Stimulated activated CD8-positive, alpha-beta memory T cell treated with anti-CD3 and anti-CD28 coated beads, Interleukin-12 subunit alpha, Interleukin-12 subunit beta, amount 100 ng/mL, for 4 hours (primary cell): ENCODE results near the gene KISS1R.

Experiments
- DNase-seq: peaks from one replicate; pipeline ENCODE4 v3.0.0-alpha.2; 2020; ENCODE audit warnings: low read depth

Gene KISS1R

DNA sequence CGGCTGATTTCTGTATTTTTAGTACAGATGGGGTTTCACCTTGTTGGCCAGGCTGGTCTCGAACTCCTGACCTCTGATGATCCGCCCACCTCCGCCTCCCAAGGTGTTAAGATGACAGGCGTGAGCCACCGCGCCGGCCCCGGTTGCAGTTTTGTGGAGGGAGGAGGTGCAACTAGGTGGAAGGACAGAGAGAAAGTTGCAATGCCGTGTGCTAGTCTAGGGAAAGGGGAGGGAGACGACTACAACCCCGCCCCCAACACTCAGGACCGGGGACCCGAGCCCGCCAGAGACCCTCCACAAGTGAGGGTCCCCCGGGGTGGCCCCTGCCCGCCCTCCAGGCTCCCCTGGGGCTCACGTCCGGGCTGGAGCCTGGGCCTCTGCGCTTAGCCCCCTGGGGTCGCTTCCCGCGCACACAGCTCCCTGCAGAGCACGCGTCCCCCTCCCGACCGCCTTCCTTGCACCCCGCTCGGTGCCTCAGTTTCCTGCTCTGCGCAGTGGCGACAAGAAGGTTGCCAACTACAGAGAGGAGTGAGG is 7.5 kb downstream of the KISS1R start:
- DNase-seq: no peak

DNA sequence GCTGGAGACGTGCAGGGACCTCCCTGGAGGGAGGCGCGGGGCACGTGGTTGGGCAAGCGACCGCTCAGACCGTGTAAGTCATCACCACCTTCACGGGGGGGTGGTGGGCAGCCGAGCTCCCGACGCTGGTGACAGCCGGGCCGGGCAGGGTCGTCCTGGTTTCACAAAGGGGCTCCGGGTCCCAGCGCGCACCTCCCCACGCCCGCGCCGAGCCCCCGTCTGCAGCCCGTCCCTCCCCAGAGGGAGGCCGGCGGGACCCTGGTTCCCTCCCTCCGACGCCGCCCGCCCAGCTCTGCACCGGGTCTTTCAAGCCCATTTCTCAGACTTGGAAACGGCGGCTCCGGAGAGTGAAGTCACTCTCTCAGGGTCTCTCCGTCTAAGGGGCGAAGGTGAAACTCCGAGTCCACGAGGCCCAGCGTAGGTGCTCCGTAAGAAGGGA is 8.0 kb downstream of the KISS1R start:
- no peak for DNase-seq

DNA sequence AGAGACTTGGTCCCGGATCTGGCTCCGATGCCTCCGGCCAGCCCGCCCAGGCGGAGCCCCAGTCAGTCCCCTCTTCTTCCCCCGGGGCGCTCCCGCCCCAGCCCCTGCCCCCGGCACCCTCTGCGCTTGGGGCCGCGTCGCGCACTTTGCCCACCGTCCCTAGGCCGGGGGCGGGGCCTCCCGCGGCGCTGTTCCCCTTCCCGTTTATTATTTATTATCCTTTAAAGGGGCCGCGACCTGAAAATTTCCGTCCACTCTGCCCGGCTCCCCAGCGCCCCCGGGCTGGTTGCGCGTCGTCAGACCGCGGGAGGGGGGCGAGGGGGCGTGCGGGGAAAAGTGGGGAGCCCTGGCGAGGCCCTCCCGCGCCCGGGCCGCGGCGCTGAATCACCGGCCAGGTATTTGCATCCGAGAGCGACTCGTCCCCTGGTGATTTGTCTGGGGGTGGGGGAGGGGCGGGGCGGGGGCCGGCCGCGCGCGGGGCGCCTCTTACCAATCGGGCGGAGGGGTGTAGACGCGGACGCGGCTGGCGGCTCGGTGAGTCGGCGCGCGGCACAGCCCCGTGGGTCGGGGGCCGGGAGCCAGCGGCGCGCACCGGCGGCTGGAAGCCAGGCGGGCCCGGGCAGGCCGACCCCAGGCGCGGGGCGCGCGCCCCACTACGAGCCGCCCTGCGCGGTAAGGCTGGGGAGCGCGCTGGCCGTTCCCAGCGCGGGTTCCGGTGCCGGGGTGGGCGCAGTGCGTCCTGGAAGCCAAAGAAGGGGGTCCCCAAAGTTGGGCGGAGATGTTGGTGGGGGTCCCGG is 8.6 kb downstream of the KISS1R start, which contains the start of gene ARID3A:
Gene ARID3A (plus strand): TSS at position 510 of the 797 bp plus-strand sequence. CDS start 3,494 bp downstream, outside the sequence.
- DNase-seq: peak; percentile 69

DNA sequence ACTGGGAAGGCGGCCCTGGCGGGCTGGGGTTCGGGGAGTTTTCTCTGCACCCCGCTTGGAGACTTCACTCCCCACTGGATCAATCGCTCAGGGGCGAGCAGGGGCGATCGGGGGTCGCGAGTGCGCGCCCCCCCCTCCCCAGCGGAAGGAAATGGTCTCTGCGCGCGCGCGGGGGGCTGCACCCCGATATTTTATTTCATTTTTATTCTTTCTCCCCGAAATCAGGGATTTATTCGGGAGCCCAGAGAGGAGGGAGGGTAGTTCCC is 9.1 kb downstream of the KISS1R start:
- DNase-seq: no peak

DNA sequence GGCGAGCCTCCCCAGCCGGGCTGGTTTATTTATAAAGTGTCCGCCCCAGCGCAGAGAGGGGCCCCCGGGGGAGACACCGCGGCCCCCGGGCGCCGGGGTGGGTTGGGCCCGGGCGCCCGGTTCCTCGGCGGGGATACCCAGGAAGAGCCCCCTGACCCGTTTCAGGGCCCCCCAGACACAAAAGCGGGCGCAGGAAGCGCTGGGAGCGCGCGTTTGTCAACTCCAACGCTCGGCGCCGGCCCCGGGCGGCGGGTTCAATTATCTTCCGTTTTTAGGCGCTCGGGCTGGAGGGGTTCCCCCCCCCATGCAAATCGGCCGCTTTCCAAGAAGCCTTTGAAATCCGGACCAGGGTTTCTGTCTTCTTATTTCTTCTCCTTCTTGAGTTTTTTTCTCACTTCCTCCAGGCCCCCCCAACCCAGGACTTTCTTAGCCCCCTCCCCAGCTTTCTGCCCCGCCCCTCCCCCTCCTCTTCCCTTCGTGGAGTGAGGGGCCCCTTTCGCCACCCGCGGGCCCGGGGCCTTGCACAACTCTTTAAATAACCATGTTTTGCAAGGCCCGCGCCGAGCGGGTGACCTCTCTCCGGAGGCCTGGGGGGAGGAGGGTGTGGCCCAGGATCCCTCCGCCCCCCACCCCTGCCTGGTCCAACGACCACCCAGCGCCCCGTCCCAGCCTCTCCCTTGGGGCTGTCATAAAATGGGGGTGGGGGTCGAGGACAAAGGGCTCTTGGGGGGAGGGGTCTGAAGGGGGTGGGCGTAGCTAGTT is 9.6 kb downstream of the KISS1R start:
- DNase-seq: no peak

DNA sequence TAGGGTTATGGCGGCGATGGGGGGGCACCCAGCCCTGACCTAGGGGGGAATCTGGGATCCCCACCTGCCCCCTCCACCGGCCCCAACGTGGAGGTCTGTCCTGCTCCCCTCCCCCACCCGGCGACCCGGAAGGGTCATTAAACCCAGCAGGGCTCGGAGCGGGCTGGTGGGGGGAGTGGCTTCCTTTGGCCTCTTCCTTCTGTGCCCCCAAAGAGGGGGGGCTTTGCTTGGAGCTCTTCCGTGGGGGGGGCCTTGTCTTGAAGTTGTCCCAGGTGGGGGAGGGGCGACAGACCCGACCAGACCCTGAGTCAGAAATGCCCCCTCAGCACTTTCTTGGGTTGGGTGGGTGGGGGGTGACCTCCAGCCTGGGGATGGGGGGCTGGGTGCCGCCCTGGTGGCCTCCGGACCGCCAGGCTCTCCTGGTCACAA is 10.2 kb downstream of the KISS1R start:
- no peak for DNase-seq

DNA sequence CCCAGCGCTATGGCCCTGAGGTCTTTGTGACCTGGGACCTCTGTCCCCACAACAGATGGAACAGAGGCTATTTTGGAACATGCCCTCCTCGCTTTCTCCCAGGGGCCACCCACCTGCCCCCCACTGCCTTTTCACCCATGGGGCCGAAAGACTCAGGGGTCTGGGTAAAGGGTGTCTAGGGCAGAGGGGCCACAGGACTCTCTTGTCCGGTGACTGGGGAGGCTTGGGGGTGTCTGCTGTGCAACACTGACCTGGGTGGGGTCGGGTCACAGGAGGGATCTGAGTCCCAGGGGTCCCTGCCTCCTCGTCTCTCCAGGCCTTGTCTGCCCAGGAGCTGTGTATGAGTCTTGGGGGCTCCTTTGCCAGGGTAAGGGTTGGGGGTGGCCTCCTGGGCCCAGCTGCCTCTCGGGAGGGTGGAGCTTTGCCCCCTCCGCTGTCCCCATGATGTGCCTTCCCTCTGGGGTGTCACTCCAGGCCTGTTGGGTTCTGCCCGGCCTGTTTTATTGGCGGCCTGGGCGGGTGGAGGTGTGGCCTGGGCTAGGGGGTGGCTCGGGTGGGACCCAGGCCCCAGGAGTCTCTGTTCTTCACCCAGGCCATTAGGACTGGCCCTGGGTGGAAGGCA is 10.8 kb downstream of the KISS1R start:
- DNase-seq: no peak

DNA sequence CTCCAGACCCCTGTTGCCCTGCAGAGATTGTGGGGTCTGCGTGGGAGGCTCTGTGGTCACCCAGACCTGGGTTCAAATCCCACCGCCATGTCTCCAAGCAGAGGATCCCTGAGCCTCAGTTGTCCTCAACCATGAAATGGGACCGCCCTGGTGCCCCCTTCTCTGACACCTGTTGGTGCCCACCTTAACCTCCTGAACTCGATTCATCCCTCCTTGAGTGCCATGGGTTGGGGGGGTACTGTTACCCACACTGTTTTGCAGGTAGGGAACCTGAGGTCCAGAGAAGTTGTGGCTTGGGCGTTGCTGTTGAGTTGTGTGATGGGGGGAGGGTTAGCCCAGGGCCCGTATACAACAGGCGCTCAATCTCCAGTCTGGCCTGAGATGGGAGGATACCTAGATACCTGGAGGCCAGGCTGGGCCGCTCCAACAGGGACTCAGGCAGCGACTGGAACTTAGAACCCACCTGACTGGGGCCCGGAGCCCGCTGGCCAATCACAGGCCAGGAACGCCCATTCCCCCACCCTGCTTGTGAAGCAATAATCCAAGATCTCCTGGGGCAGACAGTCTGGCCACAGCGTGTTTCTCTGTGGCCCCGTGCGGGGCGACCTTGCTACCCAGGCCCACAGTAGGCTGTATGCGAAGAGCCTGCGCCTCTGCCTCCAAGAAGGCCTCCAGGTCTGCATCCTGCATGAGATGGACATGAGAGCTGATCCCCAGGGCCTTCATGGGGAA is 11.5 kb downstream of the KISS1R start:
- DNase-seq: no peak

DNA sequence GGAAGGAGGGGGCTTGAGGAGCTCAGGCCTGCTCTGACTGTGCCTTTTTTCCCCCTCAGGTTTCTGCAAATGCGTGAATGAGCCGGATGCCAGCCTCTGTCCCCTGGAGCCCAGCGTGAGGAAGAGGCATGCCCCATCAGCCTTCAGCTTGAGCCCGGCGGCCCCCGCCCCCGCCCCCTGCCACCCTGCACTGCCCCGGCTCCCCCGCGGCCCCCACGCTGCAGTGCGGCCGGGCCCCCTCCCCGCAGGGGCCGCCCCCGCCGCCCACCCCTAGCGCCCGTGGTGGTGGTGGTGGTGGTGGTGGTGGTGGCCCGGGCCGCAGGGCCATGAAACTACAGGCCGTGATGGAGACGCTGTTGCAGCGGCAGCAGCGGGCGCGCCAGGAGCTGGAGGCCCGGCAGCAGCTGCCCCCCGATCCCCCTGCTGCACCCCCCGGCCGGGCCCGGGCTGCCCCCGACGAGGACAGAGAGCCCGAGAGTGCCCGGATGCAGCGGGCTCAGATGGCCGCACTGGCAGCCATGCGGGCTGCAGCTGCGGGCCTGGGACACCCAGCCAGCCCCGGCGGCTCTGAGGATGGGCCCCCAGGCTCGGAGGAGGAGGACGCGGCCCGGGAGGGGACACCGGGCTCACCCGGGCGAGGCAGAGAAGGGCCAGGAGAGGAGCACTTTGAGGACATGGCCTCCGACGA is 12.2 kb downstream of the KISS1R start:
- no peak for DNase-seq

DNA sequence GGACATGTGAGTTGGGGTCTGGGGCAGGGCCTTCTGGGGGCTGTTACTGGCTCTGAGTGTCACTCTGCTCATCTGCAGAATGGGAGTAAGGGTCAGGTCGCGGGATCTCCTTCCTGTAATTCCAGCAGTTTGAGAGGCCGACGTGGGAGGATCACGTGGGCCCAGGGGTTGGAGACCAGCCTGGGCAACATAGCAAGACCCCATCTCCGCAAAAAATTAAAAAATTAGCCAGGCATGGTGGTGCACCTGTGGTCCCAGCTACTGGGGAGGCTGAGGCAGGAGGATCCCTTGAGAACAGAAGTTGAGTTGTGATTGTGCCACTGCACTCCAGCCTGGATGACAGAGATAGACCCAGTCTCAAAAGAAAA is 12.7 kb downstream of the KISS1R start:
- DNase-seq: no peak

DNA sequence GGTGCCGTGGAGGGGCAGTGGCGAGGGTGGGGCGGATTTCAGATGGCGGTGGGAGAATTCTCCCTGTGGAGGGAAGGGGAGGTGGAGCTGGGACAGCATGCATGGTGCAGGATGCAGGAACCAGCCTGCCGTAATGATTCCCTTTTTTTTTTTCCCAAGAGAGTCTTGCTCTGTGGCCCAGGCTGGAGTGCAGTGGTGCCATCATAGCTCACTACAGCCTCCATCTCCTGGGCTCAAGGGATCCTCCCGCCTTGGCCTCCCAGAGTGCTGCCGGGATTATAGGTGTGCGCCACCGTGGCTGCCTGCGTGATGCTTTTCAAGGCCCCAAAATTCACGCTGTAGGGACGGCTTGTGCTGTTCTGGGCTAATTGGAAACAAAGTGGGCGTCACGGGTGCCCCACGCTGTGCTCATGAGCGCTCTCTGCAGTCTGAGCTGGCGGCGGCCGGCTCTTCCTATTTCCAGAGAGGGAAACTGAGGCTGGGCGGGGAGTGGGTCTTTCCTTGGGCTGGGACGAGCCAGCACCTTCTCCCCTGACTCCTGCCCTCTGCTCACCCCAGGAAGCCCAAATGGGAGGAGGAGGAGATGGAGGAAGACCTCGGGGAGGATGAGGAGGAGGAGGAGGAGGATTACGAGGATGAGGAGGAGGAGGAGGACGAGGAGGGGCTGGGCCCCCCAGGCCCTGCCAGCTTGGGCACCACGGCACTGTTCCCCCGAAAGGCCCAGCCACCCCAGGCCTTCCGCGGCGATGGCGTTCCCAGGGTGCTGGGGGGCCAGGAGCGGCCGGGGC is 14.9 kb downstream of the KISS1R start:
- no peak for DNase-seq

DNA sequence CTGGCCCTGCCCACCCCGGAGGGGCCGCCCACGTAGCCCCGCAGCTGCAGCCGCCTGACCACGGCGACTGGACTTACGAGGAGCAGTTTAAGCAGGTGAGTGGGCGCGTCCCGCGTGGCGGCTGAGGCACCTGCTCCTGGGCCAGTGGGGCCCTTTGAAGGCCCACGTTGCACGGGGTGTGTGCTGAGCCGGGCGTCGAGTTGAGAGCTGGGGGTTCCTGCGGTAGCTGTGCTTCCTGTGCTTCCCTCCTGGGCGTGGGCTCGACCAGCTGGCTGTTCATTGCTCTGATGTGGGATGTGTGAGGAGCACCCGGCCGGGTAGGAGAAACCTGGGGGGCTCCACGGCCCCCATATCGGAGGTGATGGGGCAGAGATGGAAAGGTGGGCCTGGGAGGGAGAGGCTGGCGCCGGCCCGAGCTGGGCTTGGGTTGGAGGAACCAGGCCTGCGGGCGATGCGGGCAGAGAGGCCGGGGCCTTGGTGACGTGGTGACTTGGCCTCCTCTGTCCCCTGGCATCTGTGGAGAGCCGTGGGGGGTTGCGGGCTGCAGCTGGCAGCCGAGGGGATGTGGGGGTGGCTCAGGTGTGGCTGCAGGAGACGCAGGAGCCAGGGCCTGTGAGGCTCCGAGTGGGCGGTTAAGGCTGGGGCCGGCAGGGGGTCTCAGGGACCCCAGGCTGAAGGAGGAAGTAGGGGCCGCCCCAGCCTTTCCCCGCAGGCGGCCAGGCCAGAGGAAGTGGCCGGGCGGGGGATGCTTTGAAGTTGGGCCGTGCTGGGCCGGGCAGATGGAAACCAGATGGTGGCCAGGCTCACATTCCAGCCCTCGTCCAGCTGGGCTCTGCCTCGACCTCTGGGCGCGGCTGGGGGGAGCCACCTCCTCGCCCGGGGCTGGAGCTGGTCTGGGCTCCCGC is 15.8 kb downstream of the KISS1R start:
- no peak for DNase-seq

DNA sequence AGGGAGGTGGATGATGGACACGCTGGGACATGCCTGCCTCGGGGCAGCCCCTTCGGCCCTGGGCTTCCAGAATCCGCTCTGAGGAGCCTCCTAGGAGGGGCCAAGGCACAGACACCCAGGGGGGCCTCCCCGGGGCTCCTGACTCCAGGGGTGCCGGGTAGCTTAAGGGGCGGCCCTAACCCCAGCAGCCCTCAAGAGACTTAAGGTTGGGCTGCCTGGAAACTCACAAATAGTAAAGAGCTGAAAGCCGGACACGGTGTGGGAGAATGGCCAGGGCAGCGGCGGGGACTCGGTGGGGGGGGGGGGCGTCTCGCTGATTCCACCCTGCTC is 16.4 kb downstream of the KISS1R start:
- DNase-seq: no peak

DNA sequence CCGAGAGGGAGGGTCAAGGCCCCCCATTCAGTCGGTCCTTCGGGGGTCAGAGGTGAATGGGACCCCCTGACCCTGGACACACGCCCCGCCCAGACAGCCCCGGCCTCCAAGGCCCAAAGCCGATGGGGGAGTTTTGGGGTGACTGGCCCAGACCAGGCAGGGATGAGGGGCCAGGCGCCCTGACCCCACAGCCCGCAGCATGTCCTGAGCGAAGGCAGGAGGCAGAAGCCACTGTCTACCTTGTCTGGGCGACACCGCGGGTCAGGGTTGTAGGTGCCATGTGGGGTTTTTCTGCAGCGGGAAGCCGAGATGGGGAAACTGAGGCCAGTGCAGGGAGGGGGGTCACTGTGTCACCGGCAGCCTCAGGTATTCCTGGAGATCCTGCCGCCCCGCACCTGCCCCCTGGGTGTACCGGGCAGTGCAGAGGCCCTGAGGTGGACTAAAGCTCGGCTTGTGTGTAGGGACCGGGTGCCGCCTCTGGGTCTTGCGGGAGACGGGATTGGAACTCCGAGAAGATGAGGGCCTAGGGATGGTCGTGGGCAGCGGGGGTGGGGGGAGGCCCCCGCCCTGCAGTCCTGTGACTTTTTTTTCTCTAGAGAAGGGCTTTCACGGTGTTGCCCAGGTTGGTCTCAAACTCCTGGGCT is 17.2 kb downstream of the KISS1R start:
- no peak for DNase-seq

DNA sequence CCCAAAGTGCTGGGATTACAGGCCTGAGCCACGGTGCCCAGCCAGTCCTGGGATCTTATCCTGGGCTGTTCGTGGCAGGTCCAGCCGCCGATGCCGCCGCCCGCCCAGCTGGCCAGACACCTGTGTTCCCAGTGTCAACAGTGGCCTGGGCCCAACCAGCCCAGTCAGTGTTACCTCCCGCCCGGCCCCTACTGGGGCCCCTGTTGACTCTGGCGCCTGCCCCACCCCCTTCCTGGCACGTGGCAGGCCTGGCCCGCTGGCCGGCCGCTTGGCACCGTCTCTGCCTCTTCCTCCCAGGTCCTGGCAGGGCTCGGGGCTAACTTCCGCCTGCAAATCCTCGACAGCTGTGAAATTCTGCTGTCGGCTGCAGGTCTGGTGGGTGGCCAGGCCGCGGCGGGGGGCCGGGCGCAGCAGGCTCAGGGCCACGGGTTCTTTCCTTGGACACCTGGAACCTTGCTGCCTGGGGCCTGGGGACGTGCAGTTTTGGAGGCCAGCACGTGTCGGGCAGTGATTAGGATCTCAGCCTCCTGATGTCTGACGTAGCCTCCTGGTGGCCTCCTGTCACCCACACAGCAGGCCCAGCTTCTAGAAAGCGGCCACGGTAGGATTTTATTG is 17.8 kb downstream of the KISS1R start:
- no peak for DNase-seq

DNA sequence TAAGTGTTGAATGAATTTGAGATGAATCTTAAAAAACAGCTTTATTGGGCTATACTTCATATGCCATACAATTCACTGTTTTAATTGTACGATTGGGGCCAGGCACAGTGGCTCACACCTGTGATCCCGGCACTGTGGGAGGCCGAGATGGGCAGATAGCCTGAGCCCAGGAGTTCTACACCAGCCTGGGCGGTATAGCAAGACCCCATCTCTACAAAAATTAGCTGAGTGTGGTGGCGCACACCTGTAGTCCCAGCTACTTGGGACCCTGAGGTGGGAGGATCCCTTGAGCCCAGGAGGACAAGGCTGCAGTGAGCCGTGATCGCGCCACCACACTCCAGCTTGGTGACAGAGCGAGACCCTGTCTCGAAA is 19.0 kb downstream of the KISS1R start:
- DNase-seq: no peak

DNA sequence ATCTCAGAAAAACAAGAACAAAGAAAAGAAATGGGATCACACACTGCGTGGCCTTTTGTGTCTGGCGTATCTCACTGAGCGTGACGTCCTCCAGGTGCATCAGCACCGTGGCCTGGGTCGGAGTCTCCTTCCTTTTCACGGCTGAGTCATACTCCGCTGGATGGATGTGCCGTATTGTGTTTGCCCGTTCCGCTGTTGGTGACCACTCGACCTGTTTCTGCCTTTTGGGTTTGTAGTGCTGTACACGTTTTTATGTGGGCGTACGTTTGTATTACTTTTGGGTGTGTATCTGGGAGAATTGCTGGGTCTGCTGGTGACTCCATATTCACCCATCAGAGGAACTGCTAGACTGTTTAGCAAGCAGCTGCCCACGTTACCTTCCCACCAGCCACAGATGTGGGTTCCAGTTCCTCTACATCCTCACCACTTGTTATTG is 20.1 kb downstream of the KISS1R start:
- peak; percentile 46 for DNase-seq

DNA sequence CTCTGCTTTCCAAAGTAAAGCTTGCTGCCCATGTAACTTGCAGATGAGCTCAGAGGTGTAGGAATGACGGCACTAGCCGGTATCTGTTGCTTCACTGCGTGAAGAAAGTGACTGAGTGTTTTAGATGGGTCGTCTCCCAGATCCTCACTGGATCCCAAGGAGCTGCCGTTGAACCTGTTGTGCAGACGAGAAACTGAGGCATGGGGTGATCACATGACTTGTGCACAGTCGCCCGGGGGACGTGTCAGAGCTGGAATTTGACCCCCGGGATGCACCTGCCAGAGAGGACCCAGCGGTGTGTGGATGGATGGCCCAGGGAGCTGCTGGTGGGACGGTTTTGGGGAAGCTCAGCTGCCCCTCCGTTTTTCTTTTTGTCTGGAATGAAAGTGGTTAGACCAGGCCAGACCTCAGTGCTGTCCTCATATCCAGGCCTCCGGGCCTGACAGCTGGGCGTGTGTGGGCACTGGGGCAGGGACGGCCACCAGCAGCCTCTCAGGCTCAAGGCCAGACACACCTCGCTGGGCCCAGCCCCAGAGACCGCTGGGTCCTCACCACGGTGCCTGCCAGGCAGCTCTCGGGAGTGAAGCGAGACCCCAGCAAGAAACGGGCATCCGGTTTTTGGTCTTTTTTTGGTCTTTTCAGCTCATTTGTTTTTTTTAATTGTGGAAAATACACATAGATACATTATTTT is 21.2 kb downstream of the KISS1R start:
- no peak for DNase-seq
